GM21381 (cell line): ENCODE results near the gene IRGQ.
"Not testable (repeated sequence)": the region's sequence is repeated elsewhere in the genome, so short reads cannot be mapped to it uniquely, and the experiment has no call there.

Experiments
- ATAC-seq: cut with Tn5 transposase; IDR thresholded peaks from one replicate; pipeline ENCODE4 v1.9.1; 2021; ENCODE audit warnings: mild to moderate bottlenecking, moderate library complexity; ENCODE audit not compliant: unreplicated experiment

The IRGQ gene

DNA sequence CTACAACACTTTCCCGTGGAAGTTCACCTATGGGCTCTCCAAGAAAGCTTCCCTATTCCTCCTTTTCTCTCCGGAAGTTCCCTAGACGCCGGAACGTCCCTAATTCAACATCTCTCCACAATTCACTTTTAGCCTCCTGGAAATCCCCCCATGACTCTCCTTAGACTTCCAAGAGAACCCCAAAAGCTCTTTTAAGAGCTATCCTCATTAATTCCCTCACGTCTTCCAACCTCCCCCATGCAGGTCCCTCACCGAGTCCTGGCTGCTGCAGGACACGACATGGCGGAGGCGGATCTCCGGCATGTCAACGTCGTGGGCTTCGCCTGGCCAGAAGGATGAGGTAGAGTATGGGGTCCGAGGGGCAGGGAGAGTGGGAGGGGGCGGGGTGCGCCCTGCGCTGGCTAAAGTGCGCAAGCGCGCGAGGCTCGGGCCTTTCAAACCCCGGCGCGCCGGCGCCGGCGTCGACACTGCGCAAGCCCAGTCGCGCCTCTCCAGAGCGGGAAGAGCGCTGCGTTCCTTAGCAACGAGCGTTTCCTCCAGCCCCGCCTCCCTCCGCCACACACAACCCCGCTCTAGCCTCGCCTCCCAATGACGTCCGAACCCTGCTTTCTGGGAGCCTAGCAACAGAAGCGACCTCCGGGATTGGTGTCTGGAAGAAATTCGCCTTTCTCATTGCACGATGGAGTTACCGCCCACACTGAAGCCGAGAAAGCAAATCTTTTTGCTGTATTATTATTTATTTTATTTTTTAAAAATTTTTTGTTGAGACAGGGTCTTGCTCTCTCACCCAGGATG is 20.6 kb downstream of the IRGQ start, which contains the start of the genes PINLYP and XRCC1:
TSS of gene PINLYP (plus strand) at position 646 of the 795 bp plus-strand sequence. CDS start 1,391 bp downstream, outside the sequence.
TSS of gene XRCC1 (minus strand) at position 372 of the 795 bp plus-strand sequence. CDS start at position 303, 69 bp downstream.
- ATAC-seq = peak; percentile 96

DNA sequence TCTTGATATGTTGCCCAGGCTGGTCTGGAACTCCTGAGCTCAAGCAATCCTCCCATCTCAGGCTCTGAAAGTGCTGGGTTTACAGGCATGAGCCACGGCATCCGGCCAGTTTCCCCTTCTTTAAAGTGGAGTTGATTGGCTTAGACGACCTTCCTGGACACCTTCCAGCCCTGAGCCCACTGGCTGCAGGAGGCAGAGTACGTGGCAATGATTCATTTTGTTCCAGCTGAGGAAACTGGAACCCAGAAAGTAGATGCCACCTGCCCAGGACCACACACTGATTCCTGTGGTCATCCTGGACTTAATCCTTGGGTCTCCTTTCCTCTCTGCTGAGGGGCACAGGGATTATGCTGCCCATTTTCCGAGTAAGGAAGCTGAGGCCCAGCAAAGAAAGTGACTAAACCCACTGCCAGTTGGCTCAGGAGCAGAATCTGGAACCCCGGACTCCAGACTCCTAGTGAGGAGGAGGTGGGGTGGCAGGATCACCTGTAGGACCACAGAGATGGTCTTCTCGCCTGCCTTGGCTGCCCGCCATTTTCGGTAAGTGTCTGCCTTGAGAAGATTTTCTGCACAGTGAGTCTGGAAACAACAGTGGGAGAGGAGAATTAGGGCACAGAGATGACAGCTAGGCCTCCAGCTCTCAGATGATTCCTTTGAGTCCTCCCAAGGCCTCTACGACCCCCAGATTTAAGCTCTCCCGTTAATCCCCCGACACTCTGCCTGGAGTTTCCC is 21.3 kb downstream of the IRGQ start:
- ATAC-seq = no peak

DNA sequence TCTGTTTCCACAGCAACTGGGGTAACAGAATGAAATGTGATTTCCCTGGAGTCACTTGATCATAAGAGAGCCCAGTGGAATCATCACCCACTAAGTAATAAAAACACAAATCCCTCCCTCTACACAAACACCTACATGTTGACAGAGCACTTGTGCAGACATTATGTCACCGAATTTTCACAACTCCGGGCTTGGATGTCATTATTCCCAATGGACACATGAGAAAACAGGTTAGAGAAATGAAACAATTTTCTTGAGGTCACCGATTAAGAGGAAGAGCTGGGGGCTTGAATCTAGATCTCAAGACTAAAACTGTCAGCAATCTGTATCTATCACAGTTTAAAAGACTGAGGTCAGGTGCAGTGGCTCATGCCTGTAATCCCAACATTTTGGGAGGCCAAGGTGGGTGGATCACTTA is 23.8 kb downstream of the IRGQ start:
- no peak for ATAC-seq

DNA sequence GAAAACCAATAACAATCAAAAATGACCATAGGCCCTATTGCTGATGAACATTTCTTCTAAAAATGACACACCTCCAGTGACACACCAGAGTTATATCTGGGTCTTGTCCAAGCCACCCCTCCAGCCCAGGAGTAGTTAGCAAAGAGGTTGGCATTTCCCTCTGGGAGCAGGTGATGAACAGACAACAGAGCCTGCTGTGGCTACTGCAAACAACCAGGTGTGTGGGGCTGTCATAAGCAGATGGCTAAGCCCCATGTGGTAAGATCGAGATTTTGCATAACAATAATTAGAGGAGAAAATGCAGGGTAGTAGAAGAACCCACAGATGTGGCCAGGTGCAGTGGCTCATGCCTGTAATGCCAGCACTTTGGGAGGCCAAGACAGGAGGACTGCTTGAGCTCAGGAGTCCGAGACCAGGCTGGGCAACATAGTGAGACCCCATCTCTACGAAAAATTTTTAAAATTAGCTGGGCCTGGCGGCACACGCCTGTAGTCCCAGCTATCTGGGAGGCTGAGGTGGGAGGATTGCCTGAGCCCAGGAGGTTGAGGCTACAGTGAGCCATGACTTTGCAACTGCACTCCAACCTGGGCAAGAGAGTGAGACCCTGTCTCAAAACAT is 25.7 kb downstream of the IRGQ start:
- ATAC-seq = no peak

DNA sequence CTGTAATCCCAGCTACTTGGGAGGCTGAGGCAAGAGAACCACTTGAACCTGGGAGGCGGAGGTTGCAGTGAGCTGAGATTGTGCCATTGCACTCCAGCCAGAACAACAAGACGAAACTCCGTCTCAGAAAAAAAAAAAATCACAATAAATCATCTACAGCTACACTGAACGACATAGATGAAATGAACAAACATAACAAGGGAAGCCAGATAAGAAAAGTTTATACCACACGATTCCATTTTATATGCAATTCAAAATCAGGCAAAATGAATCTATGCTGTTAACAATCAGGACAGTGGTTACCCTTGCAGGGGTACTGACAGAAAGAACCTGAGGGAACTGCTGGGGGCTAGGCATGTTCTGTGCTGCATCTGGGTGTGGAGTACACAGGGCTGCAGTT is 26.3 kb downstream of the IRGQ start:
- ATAC-seq = no peak

DNA sequence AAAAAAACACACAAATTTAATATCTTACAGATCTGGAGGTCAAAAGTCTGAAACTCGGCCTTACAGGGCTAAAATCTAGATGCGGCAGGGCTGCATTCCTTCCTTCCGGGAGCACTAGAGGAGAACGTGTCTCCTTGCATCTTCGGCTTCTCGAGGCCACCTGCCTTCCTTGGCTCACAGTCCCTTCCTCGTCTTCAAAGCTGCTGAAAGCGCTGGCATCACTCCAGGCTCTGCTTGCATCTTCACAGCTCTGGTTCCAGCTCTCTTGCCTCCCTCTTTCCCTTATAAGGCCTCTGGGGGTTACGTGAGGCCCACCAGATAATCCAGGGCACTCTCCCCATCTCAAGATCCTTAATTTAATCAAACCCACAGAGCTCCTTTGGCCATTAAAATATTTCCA is 31.1 kb downstream of the IRGQ start:
- ATAC-seq = no peak

DNA sequence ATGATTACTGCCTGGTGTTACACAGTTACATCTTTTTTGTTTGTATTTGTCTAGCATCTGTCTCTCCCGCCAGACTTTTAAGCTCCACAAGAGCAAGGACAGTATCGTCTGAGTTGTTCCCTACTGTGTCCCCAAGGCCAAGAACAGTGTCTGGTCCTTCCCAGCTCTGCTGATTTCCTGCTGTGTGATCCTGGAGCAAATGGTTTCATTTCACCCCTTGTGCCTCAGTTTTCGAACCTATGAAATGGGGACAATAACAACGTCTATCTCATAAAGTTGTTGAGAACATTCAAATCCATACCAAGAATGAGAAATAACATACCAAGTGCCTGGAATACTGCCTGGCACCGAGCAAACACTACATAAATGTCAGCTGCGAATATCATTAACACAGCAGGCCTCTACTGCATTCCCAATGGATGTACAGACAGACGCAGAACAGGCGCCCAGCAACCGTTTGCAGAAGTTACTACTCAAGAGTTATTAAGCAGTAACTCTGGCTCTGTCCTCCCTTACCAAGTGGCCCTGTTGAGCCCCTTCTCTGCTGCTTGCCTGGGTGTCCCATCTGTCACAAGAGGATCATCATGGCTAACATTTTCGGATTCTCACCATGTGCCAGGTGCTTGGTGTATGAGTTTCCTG is 32.0 kb downstream of the IRGQ start:
- no peak for ATAC-seq

DNA sequence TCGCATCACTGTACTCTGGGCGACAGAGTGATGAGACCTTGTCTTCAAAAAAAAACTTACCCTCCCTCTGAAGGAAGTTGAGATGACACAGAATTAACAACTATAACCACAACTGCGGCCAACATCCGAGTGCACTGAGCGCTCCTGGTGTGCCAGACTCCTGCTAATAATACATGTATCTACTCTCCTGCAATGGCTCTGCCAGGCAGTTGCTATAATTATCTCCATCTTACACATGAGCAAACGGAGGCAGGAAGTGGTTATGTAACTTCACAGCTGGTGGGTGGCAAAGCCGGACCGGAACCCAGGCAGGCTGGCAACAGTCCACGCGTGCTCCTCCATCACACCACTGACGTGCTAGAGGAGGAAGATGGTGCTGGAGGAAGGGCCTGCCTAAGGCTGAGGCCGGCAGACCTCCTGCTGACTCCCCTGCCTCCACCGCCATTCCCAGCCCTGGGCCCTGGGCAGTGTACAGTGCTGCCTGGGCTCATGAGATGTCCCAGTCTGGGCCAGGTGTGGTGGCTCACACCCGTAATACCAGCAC is 33.2 kb downstream of the IRGQ start:
- peak; percentile 80 for ATAC-seq

DNA sequence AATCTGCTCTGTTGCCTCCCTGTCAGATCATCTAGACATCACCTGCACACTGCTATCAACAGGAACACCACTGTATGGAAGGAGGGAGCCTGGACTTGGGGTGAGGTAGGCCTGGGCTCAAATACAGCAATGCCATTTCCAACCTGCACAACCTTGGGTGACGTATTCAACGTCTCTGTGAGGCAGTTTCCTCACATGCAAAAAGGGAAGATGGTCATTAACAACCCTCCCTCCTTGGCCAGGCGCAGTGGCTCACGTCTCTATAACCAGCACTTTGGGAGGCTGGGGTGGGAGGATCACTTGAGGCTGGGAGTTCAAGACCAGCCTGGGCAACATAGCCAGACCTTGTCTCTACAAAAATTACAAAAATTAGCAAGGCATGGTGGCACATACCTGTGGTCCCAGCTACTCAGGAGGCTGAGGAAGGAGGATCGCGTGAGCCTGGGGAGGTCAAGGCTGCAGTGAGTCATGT is 33.7 kb downstream of the IRGQ start:
- no peak for ATAC-seq

DNA sequence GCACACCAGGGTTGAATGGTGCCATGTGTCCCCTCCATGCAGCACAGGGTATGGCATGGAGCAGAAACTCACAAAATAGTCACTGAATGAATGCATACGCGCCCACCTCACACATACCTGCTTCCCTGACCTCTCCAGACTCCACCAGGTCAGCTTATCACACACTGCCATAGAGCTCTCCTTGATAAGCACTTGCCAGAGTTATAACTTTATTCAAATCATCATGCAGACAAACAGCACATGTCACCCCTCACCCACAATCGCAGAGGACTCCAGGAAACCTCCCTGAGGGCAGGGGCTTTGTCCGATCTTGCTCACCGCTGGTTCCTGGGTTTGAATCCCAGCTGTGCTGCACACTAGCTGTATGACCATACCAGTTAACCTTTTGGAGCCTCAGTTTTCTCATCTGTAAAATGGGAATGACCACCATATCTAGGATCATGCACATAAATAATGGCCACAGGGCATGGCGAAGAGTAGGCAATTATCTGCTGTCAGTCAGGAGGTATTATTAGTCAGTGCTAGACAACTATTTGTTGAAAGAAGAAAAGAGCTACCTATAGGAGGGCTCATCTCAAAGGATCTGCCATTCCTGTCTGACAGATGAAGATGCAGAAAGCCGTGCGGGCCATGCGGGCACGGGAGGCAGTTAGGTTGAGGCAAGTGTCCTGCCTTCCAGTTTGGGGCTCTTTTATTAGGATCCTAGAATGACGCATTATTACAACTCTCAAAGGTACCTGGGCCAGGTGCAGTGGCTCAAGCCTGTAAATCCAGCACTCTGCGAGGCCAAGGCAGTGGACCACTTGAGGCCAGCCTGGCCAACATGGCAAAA is 34.6 kb downstream of the IRGQ start:
- no peak for ATAC-seq

DNA sequence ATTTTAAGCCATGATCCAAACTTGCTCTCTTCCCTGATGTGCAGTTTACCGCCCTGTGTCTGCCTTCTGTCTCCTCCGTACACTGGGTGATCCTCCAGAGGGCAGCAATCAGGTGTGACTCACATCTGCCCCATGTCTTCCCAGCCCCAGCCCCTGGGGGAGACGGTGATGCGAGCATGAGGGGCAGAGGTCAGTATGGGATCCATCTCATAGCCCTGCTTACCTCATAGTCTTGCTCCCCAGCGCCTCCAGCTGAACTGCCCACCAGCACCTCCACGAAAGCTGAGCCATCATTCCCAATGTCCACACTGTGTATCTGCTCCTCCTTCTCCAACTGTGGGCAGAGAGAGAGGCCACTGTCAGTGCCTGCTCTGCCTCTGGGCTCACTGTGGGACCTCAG is 35.2 kb downstream of the IRGQ start:
- ATAC-seq = no peak

DNA sequence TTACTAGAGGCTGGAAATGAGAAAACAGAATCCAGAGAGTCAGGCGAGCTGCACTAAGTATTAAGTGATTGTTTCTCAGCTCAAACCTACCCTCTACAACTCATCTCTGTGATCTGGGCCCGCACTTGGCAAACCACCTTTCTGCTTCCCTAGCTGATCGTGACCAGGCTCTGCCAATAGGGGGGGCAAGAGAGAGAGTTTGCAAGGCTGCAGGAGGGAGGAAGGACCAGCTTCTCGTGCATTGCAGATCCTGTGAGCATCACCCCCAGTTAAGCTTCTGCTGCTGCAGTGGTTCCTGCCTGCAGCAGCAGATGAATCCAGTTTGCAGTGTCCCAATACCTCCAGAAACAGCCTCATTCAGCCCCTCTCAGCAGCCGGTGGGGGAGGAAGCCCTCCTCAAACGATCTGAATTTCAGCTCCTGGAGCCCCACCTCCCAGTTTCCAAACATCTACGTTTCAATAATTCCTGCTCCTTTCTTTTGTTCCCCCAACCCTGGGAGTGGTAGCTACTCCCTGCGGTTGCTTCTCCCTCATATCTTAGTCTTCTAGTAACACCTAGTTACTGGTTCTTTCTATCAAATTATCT is 40.7 kb downstream of the IRGQ start:
- ATAC-seq = no peak

DNA sequence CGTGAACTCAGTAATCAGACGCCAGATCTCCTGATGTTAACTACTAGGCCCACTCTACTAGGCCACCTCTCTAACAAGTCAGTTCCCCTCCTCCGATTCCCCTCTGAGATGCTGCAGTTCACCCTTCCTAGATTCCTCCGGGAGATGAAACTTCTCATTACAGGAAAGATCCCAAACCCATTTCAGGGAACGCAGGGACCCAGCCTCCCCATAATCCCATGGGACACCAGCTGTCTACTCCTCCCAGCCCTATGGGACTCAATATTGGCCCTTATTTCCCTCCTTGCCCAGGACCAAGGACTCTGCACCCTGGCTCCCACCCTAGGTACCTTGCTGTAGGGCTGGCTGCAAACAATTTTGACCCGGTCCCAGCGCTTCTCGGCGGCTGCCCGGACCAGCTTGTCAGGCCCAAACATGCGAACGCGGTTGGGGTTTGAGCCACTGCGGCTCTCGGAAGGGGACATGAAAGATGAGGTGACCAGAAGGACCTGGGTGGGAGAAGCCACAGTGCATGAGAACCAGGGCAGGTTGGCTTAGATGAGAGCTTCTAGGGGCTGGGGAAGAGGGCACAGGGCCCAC is 41.5 kb downstream of the IRGQ start:
- ATAC-seq = no peak

DNA sequence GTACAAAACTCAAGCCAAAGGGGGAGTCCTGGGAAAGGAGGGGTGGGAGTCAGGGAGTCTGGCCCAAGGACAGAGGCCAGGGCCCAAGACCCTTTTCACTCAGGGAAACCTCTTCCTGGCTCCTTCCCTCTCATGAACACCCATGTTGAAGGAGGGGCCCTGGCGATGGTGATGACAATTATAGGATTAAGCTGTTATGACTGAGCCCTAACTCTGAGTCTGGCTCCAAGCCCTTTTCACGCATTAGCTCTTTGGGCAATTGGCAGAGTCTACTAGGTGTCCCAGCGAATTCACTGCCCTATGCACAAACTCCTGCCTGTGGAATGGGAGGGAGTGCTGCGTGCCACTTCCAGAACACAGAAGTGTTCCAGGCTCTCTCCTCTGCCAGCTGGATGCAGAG is 42.3 kb downstream of the IRGQ start:
- ATAC-seq = no peak

DNA sequence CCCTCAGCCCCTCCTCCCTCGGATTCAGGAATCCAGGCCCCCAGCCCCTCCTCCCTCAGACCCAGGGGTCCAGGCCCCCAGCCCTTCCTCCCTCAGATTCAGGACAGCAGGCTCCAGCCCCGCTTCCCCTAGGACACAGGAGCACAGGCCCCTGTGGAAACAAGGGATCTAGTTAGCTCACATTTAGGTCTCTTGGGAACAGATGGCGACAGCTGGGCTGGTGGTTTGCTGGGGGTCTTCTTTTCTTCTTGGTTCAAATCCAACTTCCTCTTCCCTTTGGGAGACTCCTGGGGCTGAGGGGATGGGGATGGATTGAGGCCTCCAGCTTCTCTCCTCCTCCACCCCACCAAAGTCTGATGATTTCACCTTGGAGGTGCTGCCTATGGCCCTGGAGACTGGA is 43.3 kb downstream of the IRGQ start:
- ATAC-seq = no peak

DNA sequence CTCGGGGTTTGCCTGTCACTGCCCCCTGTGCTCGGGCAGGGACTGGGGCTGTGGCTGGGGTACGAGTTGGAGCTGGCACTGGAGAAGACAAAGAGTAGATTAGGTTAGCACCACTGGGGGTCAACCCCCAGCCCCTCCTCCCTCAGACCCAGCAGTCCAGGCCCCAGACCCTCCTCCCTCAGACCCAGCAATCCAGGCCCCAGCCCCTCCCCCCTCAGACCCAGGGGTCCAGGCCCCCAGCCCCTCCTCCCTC is 43.8 kb downstream of the IRGQ start:
- no peak for ATAC-seq

DNA sequence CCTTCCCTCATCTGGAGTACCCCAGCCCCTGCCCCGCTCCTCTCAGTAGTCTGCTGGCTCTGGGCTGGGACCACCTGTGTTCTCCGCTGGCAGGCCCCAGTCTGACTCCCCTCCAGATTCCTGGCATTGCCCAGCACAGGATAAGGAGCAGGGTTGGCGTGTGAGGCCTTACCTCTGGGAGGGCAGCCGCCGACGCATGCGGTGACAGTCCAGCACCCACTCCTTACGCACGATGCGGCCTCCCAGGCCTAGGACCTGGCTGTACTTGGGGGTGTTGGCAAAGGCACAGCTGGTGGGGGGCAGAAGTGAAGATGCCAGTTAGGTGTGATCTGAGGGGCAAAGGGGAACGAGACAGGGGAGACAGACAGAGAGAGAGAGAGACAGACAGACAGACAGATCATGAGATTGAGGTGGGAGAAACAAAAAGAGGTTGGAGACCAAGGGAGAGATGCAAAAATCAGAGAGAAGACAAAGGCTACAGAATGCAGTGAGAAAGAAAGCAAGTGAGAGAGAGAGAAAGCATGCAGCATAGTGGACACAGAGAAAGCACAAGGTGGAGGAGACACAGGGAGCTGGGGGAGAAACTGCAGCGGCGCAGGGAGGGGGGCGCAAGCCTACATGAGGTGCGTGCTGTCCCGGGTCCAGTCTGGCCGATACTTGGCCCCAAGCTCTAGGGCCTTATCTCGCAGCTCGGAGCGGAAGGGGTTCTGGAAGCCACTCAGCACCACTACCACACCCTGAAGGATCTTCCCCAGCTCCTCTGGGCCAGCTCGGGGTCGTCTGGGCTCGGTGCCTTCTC is 44.3 kb downstream of the IRGQ start:
- ATAC-seq = no peak

DNA sequence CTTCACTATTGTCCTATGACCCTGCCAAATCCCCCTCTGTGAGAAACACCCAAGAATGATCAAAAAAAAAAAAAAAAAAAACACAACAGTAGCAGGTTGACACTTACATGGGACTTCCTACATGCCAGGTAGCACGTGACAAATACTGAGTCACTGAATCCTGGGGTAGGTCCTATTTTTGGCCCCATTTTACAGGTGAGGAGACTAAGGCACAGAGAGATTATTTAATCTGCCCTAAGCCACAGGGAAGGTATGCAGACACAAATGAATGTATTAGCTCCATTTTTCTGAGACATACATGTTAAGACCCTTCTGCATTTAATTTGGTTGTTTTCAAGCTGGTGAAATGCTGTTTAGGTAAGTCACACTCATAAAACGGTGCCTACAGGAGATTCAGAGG is 47.2 kb downstream of the IRGQ start:
- ATAC-seq = no peak

DNA sequence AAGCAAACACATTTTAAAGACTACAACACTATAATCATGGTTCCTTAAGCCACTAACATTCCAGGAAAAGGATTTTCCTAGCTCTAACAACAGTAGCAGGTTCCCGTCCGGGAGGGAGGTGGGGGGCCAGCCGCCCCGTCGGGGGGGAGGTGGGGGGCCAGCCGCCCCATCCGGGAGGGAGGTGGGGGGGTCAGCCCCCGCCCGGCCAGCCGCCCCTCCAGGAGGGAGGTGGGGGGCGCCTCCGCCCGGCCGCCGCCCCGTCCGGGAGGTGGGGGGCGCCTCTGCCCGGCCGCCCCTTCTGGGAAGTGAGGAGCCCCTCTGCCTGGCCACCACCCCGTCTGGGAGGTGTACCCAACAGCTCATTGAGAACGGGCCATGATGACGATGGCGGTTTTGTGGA is 48.0 kb downstream of the IRGQ start:
- ATAC-seq = not testable (repeated sequence)
